Keratinocyte (primary cell): ENCODE results near the gene HAPLN1.

Experiments
- EZH2 ChIP-seq: IDR thresholded peaks from one replicate; pipeline ENCODE4 v1.6.1; 2012; ENCODE audit warnings: inconsistent platforms, mild to moderate bottlenecking, low read length, moderate library complexity
- TF ChIP-seq, protein P1 (sequence below), 3 experiments: IDR thresholded peaks in 1 of 3; conservative IDR thresholded peaks in 1 of 3; optimal IDR thresholded peaks in 1 of 3; 2 replicates in 2 of 3; 3 replicates in 1 of 3; pipeline versions ENCODE3 to v1.5.1; 2011; ENCODE audit warnings: low read length in 3 of 3, mild to moderate bottlenecking in 3 of 3, moderate library complexity in 2 of 3, control low read depth in 1 of 3, inconsistent platforms in 1 of 3; ENCODE audit not compliant: insufficient read depth in 2 of 3; ENCODE audit errors: extremely low read depth in 1 of 3

DNA sequence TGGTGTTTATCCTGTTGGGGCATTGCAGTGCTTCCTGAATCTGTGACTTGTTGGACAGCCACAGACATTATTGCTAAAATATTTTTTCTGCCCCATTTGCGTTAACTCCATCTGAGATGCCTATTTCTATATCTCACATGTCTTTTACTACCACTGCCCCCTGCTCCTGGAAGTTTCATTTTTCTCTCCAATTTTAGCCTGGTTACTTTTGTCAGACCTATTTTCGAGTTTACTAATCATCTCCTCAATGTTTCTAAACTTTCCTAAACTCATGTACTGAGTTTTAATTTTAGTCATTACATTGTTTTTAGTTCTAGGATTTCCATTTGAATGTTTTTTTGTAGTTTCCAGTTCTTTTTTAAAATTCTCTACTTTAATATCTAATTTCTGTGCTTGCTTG is 17.6 kb downstream of the HAPLN1 start:
- TF ChIP-seq, protein P1, sequence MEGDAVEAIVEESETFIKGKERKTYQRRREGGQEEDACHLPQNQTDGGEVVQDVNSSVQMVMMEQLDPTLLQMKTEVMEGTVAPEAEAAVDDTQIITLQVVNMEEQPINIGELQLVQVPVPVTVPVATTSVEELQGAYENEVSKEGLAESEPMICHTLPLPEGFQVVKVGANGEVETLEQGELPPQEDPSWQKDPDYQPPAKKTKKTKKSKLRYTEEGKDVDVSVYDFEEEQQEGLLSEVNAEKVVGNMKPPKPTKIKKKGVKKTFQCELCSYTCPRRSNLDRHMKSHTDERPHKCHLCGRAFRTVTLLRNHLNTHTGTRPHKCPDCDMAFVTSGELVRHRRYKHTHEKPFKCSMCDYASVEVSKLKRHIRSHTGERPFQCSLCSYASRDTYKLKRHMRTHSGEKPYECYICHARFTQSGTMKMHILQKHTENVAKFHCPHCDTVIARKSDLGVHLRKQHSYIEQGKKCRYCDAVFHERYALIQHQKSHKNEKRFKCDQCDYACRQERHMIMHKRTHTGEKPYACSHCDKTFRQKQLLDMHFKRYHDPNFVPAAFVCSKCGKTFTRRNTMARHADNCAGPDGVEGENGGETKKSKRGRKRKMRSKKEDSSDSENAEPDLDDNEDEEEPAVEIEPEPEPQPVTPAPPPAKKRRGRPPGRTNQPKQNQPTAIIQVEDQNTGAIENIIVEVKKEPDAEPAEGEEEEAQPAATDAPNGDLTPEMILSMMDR (optimal IDR thresholded peaks at IDR 0.05 in 1 of 3, IDR thresholded peaks at IDR 0.05 in 1 of 3, conservative IDR thresholded peaks at IDR 0.05 in 1 of 3; ENCODE audit: extremely low read depth in 1 of 3, insufficient read depth in 2 of 3, low read length in 3 of 3) = no peak
- TF ChIP-seq EZH2 = no peak
